GM18505 (cell line): Measurements from ENCODE around the gene ACAN.

Source experiments
- ATAC-seq: cut with Tn5 transposase; IDR thresholded peaks from one replicate; pipeline ENCODE4 v1.9.1; 2021; ENCODE audit not compliant: unreplicated experiment
- POLR2A ChIP-seq: IDR thresholded peaks from 4 replicates; pipeline ENCODE4 v1.6.1; 2011; ENCODE audit warnings: borderline replicate concordance; ENCODE audit not compliant: insufficient read depth, insufficient read length; ENCODE audit errors: extremely low read depth

Gene ACAN

DNA sequence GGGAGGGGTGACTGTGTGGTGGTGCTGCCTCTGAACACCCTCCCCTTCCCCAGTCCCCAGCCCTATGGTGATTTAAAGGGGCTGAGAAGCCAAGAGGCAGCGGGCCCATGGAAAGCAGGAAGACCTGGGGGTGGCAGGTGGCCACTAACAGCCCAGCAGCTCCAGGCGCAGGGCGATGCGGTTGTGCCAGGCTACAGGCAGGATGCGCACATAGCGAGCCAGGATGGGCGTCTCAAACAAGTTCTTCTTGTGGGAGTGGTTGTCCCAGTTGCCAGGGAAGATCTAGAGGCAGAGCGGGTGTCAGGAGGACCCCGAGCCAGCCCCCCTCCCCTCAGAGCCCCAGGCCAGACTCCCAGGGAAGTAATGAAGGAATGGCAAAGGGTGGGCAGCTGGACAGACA, 96.0 kb downstream of the ACAN start:
- ATAC-seq = no peak
- TF ChIP-seq POLR2A = no peak

DNA sequence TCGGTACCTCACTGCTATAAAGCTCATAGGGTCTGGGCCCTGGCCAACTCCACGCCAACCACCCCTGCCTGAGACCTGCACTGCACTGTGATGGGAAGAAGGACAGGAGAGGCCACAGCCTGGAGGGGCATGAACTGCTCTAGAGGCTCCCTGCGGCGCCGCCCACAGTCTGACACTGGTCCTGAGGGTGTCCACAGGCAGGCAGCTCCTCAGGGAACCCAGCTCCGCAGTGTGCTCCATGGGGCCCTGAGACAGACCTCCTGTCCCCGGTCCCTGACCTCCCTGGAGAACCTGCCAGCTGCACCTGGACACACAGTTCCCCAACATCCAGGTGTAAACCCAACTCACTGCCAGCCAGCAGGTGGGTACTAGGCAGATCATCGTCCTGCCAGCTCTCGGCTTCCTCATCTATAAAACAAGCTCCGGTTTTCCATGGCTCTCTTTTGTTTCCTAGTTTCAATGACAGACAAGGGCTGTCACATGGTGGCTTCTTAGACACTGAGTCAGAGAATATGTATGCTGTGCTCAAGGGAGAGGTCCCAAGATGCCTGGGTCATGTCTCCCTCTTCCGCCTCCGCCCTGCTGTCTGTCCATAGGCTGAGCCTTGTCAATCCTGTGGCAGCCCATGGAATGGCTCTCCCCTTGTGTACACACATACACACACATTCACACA, 97.2 kb downstream of the ACAN start:
- no peak for TF ChIP-seq POLR2A
- ATAC-seq = no peak

DNA sequence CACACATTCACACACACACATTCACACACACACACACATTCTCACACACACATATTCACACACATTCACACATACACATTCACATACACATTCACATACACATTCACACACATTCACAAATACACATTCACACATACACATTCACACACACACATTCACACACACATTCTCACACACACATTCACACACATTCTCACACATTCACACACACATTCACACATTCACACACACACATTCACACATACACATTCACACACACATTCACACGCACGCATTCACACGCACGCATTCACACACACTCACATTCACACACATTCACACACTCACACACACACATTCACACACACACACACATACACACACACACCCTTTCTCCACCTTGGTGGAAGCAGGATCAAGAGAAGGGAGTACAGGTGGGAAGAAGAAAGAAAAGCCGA, 97.8 kb downstream of the ACAN start:
- no peak for TF ChIP-seq POLR2A
- no peak for ATAC-seq

DNA sequence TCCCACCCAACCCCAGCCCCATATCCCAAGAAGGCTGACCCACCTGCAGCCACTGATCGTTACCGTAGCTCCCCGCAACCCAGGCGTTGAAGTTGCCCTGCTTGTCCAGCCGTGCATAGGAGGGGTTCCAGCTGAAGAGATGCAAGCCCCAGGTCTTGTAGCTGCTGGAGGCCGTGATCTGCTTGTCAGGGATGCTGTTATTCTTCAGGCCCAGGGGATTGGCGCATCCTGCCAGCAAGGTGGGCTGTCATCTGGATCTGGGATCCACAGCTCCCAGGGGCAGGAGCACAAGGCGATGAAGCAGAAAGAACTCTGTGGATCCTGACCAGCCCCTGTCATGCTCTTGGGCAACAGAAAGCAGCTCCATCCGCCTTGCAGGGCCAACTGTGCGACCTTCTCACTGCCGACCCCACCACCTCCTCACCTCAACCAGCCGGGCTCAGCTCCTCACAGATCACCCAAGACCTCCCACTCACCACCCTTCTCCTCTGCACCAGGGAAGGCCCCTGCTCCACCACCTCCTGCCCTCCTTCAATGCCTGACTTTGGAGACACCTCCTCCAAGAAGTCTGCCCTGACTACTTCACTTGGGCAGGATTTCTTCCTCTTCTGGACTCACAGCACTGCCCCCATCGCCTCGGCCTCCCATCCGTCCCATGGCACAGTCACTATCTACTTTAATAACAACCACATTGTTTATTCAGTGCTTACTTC, 98.4 kb downstream of the ACAN start:
- TF ChIP-seq POLR2A = no peak
- no peak for ATAC-seq

DNA sequence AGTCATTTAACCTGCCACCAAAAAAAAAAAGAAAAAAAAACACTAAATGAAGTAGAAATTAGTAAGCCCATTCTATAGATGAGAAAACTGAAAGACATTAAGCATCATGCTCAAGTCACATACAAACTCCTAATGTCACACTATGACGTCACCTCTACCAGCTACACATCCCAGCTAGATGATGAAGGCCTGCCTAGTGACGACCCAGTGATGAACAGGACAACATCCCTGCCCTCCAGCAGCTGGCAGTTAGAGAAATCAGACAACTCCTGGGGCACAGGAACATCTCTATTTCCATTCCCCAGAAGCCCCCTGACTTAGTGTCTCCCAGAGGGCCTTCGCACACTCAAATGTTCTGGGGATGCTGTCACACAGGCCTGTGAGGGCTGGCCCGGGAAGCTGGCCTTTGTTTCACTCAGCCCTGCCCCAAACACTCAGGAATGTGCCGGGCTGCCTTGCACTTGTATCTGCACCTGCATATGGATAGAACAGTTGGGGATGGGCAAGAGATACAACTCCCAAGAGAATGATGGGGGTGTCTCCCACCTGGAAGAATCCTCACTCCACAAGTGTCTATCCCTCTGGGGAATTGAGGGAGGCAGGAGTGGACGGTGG, 99.1 kb downstream of the ACAN start:
- no peak for ATAC-seq
- TF ChIP-seq POLR2A = no peak

DNA sequence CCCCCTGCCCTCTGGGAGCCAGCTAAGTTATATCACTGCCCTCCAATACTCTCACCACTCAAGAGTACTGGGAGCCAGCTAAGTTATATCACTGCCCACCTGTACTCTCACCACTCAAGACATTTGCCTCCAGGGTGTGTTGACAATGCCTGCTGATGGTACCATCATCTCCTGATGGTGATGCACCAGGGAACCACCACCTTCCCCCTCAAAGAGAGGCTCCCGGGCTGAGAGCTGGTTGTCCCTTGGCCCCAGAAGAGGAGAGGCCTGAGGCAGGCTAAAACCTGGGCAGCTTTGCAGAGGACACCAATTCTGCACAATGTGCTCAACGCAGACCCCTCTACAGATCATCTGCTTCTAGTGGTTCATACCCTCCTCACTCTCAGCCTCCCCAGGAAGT, 99.6 kb downstream of the ACAN start:
- no peak for ATAC-seq
- TF ChIP-seq POLR2A = no peak

DNA sequence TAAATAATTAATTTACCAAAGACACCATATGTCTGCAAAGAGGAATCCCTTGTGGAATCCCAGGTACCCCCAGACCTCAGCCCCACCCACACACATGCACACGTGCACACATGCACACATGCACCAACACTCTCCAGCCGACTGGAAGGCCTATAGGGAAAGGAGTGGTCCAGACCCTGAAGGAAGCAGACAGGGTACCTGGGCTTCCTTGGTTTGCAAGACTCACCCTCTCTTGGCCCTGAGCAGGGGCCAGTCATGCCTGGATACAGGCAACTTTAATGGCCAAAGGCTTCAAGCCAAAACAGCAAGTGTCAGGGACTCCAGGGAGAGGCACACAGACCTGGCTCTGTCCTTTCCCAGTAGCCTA, 101.0 kb downstream of the ACAN start:
- TF ChIP-seq POLR2A = no peak
- no peak for ATAC-seq

DNA sequence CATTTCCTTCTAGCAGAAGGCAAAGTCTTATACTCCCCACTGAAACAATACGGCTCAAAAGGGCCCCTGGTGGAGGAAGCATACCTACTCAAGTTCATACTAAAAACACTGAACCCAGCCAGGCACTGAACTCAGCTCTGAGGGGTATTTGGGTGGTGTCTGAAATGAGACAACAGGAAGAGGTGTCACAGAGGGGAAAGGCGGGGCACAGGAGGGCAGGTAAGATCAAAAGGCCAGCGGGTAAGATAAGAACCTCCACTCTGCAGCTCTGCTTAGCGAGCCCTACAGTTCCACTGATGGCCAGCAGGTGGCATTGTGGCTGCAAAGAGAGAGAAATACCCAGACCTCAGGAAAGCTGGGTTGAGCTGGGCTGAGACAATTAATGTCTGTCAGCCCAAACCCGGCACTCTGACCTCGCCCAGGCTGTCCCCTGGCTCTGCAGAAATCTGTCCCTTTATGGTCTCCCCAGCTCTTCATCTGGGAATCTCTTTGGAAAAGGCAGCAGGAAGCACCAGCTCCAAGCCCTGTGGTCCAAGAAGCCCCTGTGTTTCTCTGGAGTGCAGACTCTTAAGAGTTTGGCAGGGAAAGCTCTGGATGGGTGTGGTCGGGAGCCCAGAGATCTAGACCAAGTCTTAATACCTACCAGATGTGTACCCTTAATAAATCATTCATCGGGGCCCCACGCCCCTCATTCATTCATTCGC, 101.5 kb downstream of the ACAN start:
- TF ChIP-seq POLR2A = no peak
- ATAC-seq = peak; percentile 78

DNA sequence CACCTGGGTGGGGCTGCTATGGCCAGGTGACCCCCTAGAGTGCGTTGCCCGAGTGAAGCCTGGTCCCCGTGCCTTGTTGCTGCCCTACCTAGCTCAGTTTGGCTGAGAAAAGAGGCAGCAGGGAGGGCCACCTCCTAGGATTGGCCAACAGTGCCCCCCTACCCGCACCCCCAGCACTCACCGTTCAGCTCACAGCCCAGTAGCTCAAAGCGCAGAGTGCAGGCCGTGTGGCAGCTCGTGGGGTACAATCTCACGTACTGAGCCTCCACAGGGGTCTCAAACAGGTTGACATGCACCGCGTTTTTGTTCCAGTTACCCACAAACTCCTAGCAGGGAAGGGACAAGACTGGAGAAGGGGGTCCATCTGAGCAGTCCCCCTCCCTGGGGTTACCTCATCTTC, 102.3 kb downstream of the ACAN start:
- ATAC-seq = no peak
- TF ChIP-seq POLR2A = no peak

DNA sequence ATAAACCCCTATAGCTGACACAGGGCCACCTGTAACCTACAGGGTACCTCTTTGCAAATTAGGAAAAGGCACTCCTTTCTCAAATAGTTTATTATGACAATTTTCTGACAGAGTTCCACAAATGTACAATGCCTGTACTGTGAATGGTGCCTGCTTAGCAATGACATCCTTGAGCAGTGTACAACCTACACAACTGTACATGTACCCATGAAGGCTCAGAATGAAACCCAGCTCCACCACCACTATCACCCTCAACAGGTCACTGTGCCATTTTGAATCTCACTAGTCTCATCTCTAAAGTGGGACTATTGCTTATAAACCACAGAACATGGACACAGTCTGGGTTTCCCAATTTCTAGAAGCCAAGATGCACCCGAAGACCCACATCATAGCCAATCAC, 102.9 kb downstream of the ACAN start:
- no peak for ATAC-seq
- TF ChIP-seq POLR2A = no peak

DNA sequence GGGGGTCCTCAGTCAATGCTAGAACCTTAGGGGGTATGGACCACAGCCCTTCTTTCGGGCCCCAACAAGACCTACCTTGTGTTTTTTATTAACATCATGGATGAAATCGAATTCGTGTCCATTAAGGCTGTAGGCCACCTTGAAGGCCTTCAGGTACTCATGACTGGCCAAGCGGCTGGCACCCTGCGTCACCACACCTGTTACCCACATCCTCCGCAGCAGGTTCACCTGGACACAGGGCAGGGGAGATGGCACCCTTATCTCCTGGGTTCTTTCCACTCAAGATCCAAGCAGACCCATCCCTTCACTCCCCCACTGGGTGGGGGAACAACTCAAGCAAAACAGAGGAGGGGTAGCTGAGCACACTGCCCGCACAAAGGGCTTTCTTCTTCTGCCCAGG, 103.3 kb downstream of the ACAN start:
- TF ChIP-seq POLR2A = no peak
- ATAC-seq = no peak

DNA sequence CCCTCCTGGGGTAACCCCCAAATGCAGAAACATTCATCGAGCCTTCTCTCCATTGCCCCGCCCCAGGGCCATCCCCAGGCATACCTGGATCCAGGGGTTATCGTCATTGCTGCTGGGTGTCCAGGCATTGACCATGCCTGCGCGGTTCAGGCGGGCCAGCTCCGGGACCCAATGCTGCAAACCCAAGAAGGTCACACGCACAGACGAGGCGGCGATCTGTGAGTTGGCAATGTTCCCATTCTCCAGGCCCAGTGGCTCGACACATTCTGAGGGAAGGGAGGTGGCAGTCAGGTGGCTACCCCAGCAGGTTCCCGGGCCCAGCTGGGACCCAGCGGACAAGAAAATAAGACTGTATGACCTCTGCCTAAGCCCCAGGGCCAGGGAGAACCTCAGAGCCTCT, 103.9 kb downstream of the ACAN start:
- no peak for ATAC-seq
- no peak for TF ChIP-seq POLR2A

DNA sequence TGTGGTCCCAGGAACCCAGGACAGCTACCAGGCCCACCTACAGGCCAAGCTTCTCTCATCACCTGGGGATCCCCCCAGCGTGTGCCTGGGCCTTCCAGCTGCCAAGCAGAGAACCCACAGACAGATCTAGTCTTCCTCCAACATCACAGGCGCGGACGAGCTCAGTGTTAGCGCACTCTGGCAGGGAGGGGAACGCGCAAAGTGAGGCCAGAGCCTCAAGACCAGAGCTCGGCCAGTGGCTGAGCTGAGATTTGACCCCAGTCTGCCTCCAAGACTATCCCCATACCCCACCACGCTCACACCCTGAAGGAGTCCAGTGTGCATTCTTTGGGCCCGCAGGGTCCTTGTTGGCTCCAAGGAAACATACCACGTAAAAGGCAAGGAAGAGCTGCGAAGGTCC, 104.9 kb downstream of the ACAN start:
- no peak for TF ChIP-seq POLR2A
- ATAC-seq = no peak
